ENCODE data around the gene BPTF. TPM values are rescaled to one million over a fixed set of nuclear protein-coding genes. Genes with fewer than 3 reads are reported as not detected.

The BPTF gene
- total and polyA plus RNA-seq, 4 experiments from 2014 or later = 2.4 to 187 (median 106) TPM

DNA sequence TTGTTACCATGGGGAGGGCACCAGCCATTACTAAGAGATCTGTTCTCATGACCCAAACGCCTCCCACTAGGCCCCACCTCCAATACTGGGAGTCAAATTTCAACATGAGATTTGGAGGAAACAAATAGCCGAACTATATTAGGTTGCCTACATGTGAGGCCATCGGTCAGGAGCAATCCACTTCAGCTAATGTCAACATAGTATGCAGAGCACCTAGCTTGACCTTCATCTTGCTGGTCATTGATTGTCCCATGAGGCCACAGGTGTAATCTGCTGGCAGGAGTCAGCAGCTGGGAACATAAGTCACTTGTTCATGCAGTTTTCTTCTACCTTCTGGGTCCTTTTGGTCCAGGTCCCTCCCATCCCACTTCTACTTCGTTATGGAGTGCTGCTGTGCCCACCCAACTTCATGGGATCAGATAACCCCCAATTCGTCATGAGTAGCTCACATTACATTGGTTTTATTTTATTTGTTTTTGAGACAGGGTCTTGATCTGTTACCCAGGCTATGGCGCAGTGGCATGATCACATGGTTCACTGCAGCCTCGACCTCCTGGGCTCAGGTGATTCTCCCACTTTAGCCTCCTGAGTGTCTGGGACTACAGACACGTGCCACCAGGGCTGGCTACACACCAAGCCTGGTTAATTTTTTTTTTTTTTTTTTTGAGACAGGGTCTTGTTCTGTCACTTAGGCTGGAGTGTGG, 204.4 kb downstream of the BPTF start:
- no peak overlapping the region for H3K4me3 Mint-ChIP-seq
- intact Hi-C loops (cut with micrococcal nuclease) = no loop called here

More for the DNA sequence above, 204.4 kb downstream of the BPTF start:
- Histone ChIP-seq H3K4me3 (ENCODE audit: low read length in 2 of 2) (no peak overlapping the region), H3K27ac (ENCODE audit: low read depth, low read length) (no peak overlapping the region), H3K27me3 (ENCODE audit: insufficient read depth, low read length) (no peaks in the 10 kb centered on the region), H3K9me3 (ENCODE audit: control insufficient read depth in 1 of 2, low read length in 2 of 2) (no peaks in the 10 kb centered on the region), H3K4me1 (ENCODE audit: insufficient read depth, low read length) (peaks cover 2% of the 10 kb centered on the region), H3K36me3 (ENCODE audit: insufficient read depth, low read length) (no peaks in the 10 kb centered on the region)
- no peak overlapping the region for H3K27ac Mint-ChIP-seq
- CTCF ChIA-PET (ENCODE audit: partially characterized antibody) = interaction anchor here (1.2 kb wide), 1 partner anchor 10 kb away, joined by 3 read pairs; no protein-coding TSS in a partner anchor
- no peaks in the 10 kb centered on the region for H3K4me1 Mint-ChIP-seq
- H3K9me3 Mint-ChIP-seq = no peaks in the 10 kb centered on the region
- POLR2A ChIA-PET (ENCODE audit: partially characterized antibody) = no interaction called here
- no peak for DNase-seq
- H3K27me3 Mint-ChIP-seq = peaks cover 0 to 2% of the 10 kb centered on the region in 2 donors
- no peaks in the 10 kb centered on the region for H3K36me3 Mint-ChIP-seq

Other genes starting within 250 kb of the BPTF start
- 10 to 100 TPM; 56.6 to 57.1 TPM for gene NOL11, start 107.6 kb upstream of the BPTF start, total RNA-seq
- gene NOL11, start 107.6 kb upstream of the BPTF start, polyA plus RNA-seq = 10 to 100 TPM; 18.3 to 38.4 TPM
- gene C17orf58, start 171.0 kb downstream of the BPTF start, total RNA-seq = 1 to 10 TPM in 1 of 2 experiments, under 1 TPM in 1; 0.97 to 1.3 TPM
- gene C17orf58, start 171.0 kb downstream of the BPTF start, polyA plus RNA-seq = 1 to 10 TPM in 1 of 2 donors, under 1 TPM in 1; 0.58 to 1.4 TPM
- 10 to 100 TPM; 12.6 to 14.7 TPM for gene KPNA2, start 210.2 kb downstream of the BPTF start, total RNA-seq
- 10 to 100 TPM; 23.5 to 34.1 TPM for gene KPNA2, start 210.2 kb downstream of the BPTF start, polyA plus RNA-seq